Stomach (tissue), 4 donors: ENCODE data around the gene PMM2.
"Not testable (repeated sequence)": the region's sequence is repeated elsewhere in the genome, so short reads cannot be mapped to it uniquely, and the experiment has no call there.

Experiments used
- EP300 ChIP-seq: sonication (generic); formaldehyde crosslinking; IDR thresholded peaks from one replicate; pipeline ENCODE4 v1.6.1; 2017; ENCODE audit warnings: antibody characterized with exemption
- POLR2A ChIP-seq, 4 donors: fragments of 450-650 bp; IDR thresholded peaks; one replicate each; pipeline ENCODE4 v1.6.1; 2016; ENCODE audit warnings: antibody characterized with exemption in 4 of 4, control low read depth in 2 of 4, mild to moderate bottlenecking in 1 of 4, moderate library complexity in 1 of 4
- TF ChIP-seq, protein P1 (sequence below), 7 experiments: fragments of 450-650 bp in 4 of 7; fragments of 200-600 bp in 3 of 7; sonication (generic) in 3 of 7; IDR thresholded peaks; one replicate each; pipeline ENCODE4 v1.5.1; 2016 to 2019; ENCODE audit warnings: antibody characterized with exemption in 7 of 7, control low read depth in 2 of 7, mild to moderate bottlenecking in 1 of 7

DNA sequence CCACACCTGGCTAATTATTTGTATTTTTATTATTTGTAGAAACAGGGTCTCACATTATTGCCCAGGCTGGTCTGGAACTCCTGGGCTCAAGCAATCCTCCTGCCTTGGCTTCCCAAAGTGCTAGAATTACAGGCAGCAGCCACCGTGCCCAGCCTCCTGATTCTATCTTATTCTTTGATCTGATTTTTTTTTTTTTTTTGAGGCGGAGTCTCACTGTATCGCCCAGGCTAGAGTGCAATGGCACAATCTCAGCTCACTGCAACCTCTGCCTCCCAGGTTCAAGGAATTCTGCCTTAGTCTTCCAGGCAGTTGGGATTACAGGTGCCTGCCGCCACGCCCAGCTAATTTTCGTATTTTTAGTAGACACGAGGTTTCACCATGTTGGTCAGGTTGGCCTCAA lies 77.7 kb downstream of the PMM2 start:
- TF ChIP-seq, protein P1, sequence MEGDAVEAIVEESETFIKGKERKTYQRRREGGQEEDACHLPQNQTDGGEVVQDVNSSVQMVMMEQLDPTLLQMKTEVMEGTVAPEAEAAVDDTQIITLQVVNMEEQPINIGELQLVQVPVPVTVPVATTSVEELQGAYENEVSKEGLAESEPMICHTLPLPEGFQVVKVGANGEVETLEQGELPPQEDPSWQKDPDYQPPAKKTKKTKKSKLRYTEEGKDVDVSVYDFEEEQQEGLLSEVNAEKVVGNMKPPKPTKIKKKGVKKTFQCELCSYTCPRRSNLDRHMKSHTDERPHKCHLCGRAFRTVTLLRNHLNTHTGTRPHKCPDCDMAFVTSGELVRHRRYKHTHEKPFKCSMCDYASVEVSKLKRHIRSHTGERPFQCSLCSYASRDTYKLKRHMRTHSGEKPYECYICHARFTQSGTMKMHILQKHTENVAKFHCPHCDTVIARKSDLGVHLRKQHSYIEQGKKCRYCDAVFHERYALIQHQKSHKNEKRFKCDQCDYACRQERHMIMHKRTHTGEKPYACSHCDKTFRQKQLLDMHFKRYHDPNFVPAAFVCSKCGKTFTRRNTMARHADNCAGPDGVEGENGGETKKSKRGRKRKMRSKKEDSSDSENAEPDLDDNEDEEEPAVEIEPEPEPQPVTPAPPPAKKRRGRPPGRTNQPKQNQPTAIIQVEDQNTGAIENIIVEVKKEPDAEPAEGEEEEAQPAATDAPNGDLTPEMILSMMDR (IDR thresholded peaks at IDR 0.05): not testable (repeated sequence)
- not testable (repeated sequence) for TF ChIP-seq POLR2A (IDR thresholded peaks at IDR 0.05); EP300
